MM.1S (cell line): Measurements from ENCODE around the gene KIF5A.

Experiments
- EZH2phosphoT487 ChIP-seq: fragments of 300-600 bp; sonication (generic); IDR thresholded peaks from 2 replicates; pipeline ENCODE4 v1.6.1; 2018; ENCODE audit warnings: antibody characterized with exemption, low read length
- TF ChIP-seq, protein P1 (sequence below): fragments of 300-600 bp; sonication (generic); IDR thresholded peaks from 2 replicates; pipeline ENCODE4 v1.5.1; 2016; ENCODE audit warnings: antibody characterized with exemption, low read length, mixed read lengths

DNA sequence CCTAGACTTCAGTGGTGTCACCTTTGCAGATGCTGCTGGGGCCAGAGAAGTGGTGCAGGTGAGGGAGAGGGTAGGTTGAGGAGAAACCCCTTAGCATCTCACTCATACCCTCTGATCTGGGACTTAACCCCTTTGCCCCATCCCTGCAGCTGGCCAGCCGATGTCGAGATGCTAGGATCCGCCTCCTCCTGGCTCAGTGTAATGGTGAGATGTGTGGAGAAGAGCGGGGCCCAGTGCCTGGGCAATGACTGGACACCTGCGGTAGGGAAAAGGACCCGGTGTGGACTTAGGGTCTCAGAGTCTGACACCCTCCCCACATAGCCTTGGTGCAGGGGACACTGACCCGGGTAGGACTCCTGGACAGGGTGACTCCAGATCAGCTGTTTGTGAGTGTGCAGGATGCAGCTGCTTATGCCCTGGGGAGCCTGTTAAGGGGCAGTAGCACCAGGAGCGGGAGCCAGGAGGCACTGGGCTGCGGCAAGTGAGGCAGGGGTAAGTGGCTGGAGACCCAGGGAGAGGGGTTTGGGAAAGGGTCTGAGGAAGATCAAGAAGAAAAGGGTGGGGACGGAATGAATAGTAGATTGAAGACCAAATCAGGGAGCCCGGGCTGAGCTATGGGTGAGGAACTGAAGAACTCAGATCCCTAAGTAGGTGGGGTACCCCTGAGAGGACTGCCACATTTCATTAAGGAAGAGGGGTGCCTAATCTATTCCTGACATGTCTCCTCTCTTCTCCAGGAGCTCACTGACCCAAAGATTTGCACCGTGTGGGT is 75.6 kb downstream of the KIF5A start:
- TF ChIP-seq, protein P1, sequence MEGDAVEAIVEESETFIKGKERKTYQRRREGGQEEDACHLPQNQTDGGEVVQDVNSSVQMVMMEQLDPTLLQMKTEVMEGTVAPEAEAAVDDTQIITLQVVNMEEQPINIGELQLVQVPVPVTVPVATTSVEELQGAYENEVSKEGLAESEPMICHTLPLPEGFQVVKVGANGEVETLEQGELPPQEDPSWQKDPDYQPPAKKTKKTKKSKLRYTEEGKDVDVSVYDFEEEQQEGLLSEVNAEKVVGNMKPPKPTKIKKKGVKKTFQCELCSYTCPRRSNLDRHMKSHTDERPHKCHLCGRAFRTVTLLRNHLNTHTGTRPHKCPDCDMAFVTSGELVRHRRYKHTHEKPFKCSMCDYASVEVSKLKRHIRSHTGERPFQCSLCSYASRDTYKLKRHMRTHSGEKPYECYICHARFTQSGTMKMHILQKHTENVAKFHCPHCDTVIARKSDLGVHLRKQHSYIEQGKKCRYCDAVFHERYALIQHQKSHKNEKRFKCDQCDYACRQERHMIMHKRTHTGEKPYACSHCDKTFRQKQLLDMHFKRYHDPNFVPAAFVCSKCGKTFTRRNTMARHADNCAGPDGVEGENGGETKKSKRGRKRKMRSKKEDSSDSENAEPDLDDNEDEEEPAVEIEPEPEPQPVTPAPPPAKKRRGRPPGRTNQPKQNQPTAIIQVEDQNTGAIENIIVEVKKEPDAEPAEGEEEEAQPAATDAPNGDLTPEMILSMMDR = no peak
- no peak for TF ChIP-seq EZH2phosphoT487
